DOHH2 (cell line): ENCODE measurements around the gene ERCC4.

Experiments
- EZH2phosphoT487 ChIP-seq: fragments of 200-600 bp; sonication (generic); IDR thresholded peaks from 2 replicates; pipeline ENCODE4 v1.6.1; 2017; ENCODE audit warnings: borderline replicate concordance, mild to moderate bottlenecking, antibody characterized with exemption, low read length, moderate library complexity, mixed read lengths
- TF ChIP-seq, protein P1 (sequence below): fragments of 200-600 bp; sonication (generic); IDR thresholded peaks from one replicate; pipeline ENCODE4 v1.5.1; 2014; ENCODE audit warnings: antibody characterized with exemption, mild to moderate bottlenecking, low read depth, low read length; ENCODE audit not compliant: poor library complexity, severe bottlenecking

DNA sequence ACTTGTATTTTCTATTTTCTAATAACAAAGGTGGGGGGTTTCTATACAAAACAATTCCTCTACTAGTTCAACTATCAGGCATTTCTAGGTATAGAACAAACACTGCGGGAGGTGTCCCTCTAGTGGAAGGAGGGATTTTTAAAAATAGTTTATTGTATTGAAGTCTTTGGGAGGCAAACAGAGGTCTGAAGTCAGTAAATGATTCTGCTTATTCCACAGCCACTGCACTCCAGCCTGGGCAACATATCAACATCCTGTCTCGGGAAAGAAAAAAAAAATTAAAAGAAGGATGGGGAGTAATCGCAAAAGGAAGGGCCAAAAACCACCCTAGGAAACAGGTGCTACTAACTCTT is 648 bp upstream of the ERCC4 start:
- TF ChIP-seq, protein P1, sequence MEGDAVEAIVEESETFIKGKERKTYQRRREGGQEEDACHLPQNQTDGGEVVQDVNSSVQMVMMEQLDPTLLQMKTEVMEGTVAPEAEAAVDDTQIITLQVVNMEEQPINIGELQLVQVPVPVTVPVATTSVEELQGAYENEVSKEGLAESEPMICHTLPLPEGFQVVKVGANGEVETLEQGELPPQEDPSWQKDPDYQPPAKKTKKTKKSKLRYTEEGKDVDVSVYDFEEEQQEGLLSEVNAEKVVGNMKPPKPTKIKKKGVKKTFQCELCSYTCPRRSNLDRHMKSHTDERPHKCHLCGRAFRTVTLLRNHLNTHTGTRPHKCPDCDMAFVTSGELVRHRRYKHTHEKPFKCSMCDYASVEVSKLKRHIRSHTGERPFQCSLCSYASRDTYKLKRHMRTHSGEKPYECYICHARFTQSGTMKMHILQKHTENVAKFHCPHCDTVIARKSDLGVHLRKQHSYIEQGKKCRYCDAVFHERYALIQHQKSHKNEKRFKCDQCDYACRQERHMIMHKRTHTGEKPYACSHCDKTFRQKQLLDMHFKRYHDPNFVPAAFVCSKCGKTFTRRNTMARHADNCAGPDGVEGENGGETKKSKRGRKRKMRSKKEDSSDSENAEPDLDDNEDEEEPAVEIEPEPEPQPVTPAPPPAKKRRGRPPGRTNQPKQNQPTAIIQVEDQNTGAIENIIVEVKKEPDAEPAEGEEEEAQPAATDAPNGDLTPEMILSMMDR, result no peak
- TF ChIP-seq EZH2phosphoT487, result no peak
